Naive thymus-derived CD4-positive, alpha-beta T cell (primary cell): Measurements from ENCODE around the gene FAM219B. TPM values are rescaled to one million over a fixed set of nuclear protein-coding genes. Genes with fewer than 3 reads are reported as not detected.

Experiments used
- ATAC-seq: fragments of 150-1000 bp; cut with Tn5 transposase; 2 replicates; pipeline ENCODE4 v1.10.0; 2021; ENCODE audit warnings: mild to moderate bottlenecking, moderate library complexity
- CTCF ChIA-PET: fragments of 350-600 bp; sonication (Branson Sonifier 250); formaldehyde crosslinking; loops from one replicate; lab custom pipeline; 2021; ENCODE audit warnings: antibody characterized with exemption; lab: Charles Lee
- POLR2A ChIA-PET: fragments of 350-600 bp; sonication (Branson Sonifier 250); formaldehyde crosslinking; loops from one replicate; lab custom pipeline; 2021; ENCODE audit warnings: antibody characterized with exemption, inconsistent platforms; lab: Charles Lee
- DNase-seq, 9 donors: peaks; one replicate each; pipeline versions ENCODE4 v3.0.0 to v3.0.0-alpha.2; 2020 to 2022; ENCODE audit warnings: mixed read lengths in 1 of 9
- H3K27ac ChIP-seq: one replicate; pipeline ENCODE4 v1.7.0; 2013; ENCODE audit warnings: mild to moderate bottlenecking, low read depth, low read length, moderate library complexity
- H3K27me3 ChIP-seq, 2 donors: one replicate each; pipeline ENCODE4 v1.7.0; 2013; ENCODE audit warnings: low read length in 2 of 2, mild to moderate bottlenecking in 2 of 2, moderate library complexity in 2 of 2; ENCODE audit not compliant: control insufficient read depth in 2 of 2, insufficient read depth in 2 of 2
- H3K36me3 ChIP-seq, 3 experiments: 1 replicate in 2 of 3; 2 replicates in 1 of 3; pipeline ENCODE4 v1.7.0; 2013; ENCODE audit warnings: low read length in 3 of 3, mild to moderate bottlenecking in 3 of 3, moderate library complexity in 1 of 3; ENCODE audit not compliant: insufficient read depth in 3 of 3, control insufficient read depth in 2 of 3
- H3K4me1 ChIP-seq, 2 donors: one replicate each; pipeline ENCODE4 v1.7.0; 2013; ENCODE audit warnings: low read length in 2 of 2, mild to moderate bottlenecking in 2 of 2, moderate library complexity in 1 of 2; ENCODE audit not compliant: control insufficient read depth in 2 of 2, insufficient read depth in 2 of 2
- H3K4me3 ChIP-seq: 2 replicates; pipeline ENCODE4 v1.7.0; 2013; ENCODE audit warnings: mild to moderate bottlenecking, low read length
- H3K9me3 ChIP-seq, 3 experiments: 1 replicate in 2 of 3; 2 replicates in 1 of 3; pipeline ENCODE4 v1.7.0; 2013; ENCODE audit warnings: low read length in 3 of 3; ENCODE audit not compliant: control insufficient read depth in 2 of 3
- H3K27ac Mint-ChIP-seq, 9 donors: one replicate each; pipeline ENCODE4 v1.8.0; 2020 to 2022; ENCODE audit warnings: mixed read lengths in 9 of 9, mild to moderate bottlenecking in 8 of 9, moderate library complexity in 5 of 9, inconsistent platforms in 2 of 9
- H3K27me3 Mint-ChIP-seq, 5 donors: one replicate each; pipeline ENCODE4 v1.8.0; 2021 to 2022; ENCODE audit warnings: mixed read lengths in 5 of 5, mild to moderate bottlenecking in 1 of 5
- H3K36me3 Mint-ChIP-seq, 5 donors: one replicate each; pipeline ENCODE4 v1.8.0; 2020 to 2022; ENCODE audit warnings: mixed read lengths in 5 of 5, mild to moderate bottlenecking in 3 of 5, inconsistent platforms in 1 of 5
- H3K4me1 Mint-ChIP-seq, 7 donors: one replicate each; pipeline ENCODE4 v1.8.0; 2020 to 2022; ENCODE audit warnings: mixed read lengths in 7 of 7, mild to moderate bottlenecking in 3 of 7, inconsistent platforms in 1 of 7
- H3K4me3 Mint-ChIP-seq, 10 donors: one replicate each; pipeline ENCODE4 v1.8.0; 2020 to 2022; ENCODE audit warnings: mild to moderate bottlenecking in 10 of 10, mixed read lengths in 10 of 10, moderate library complexity in 6 of 10, inconsistent platforms in 2 of 10
- H3K9me3 Mint-ChIP-seq, 11 donors: one replicate each; pipeline ENCODE4 v1.8.0; 2020 to 2022; ENCODE audit warnings: mixed read lengths in 11 of 11, mild to moderate bottlenecking in 4 of 11, inconsistent platforms in 1 of 11, moderate library complexity in 1 of 11
- intact Hi-C, 2 donors: fragments of 100-400 bp; cut with micrococcal nuclease; formaldehyde crosslinking; loops; one replicate each; pipeline ENCODE4 v1.15.1; 2023
- polyA plus RNA-seq, 2 donors: library from polyadenylated mRNA; unstranded; fragments of 300-500 nt; fragmentation: Illumina TruSeq; gene quantifications; one replicate each; pipeline ENCODE4 v1.2.3, GENCODE V29; 2021
- total RNA-seq, 6 experiments: library from RNA in 5 of 6; stranded (reverse) in 5 of 6; gene quantifications; 1 replicate in 5 of 6; 2 replicates in 1 of 6; pipeline ENCODE4 v1.2.3 and lab custom pipeline; 2021 to 2026

Gene FAM219B
- total and polyA plus RNA-seq, 7 experiments from 2014 or later, result 20.2 to 111 (median 56.7) TPM

DNA sequence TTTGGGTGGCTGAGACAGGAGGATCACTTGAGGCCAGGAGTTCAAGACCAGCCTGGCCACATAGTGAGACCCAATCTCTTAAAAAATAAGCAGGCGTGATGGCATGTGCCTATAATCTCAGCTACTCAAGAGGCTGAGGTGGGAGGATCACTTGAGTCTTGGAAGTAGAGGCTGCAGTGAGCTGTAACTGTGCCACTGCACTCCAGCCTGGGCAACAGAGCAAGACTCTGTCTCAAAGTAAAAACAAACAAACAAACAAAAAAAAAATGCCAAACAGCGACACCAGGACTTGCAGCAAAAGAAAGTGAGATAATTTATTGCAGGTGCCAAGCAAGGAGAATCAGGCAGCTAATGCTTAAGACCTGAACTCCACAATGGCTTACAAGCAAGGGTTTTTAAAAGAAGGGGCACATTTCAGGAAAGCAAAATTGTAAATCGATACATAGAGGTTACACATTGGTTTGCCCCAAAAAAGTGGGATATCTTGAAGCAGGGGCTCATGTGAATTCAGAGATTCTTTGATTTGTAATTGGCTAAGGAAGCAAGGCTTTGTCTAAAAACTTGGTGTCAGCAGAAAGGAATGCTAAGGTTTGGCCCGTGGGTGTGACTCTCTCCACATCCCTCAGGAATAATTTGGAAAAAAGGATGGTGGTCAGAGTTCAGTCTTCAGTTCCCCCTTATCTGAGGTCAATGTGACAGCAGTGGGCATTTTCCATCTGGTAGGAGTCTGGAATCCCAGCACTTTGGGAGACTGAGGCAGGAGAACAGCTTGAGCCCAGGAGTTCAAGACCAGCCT lies 22.0 kb downstream of the FAM219B start:
- no peaks in the 10 kb centered on the region for H3K27me3 ChIP-seq
- H3K4me3 ChIP-seq, result no peak overlapping the region
- DNase-seq (no peak), ATAC-seq (no peak)
- Mint-ChIP-seq H3K4me1 (peaks cover 8 to 23% (median 10%) of the 10 kb centered on the region in 7 donors), H3K27ac (no peak overlapping the region), H3K9me3 (peaks cover 0 to 5% (median 0%) of the 10 kb centered on the region in 11 donors), H3K36me3 (no peaks in the 10 kb centered on the region), H3K4me3 (peak overlapping the region in 1 of 10 donors; percentile 20), H3K27me3 (no peaks in the 10 kb centered on the region)
- H3K36me3 ChIP-seq, result no peaks in the 10 kb centered on the region
- no peak overlapping the region for H3K27ac ChIP-seq
- ChIA-PET CTCF (interaction anchor here (2.0 kb wide), 1 partner anchor 18 kb away, joined by 8 read pairs; no protein-coding TSS in a partner anchor), POLR2A (interaction anchor here (0.6 to 1.8 kb wide), 4 partner anchors 9 to 40 kb away, joined by 3 to 6 read pairs (median 4); no protein-coding TSS in a partner anchor)
- peaks cover 4 to 9% of the 10 kb centered on the region in 2 donors for H3K4me1 ChIP-seq
- no peaks in the 10 kb centered on the region for H3K9me3 ChIP-seq
- intact Hi-C loops, result no loop called here

DNA sequence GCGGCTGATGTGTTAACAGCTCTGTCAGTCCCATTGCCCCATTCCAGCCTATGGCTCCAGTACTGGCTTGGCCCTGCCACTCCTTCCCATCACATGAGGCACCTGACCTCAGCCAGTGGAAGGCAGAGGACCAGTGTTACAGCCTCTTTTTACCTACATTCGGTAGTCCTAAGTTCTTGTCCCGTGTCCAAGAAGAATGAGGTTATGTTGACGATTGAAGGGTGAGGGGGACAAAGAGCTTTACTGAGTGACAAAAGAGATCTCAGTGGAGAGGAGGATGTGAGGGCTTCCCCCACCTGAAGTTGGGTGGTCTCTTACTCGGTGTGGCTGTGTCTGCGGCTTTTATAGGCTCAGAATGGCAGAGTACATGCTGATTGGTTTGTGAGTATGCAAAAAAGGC lies 24.1 kb downstream of the FAM219B start:
- peaks cover 0 to 11% (median 0%) of the 10 kb centered on the region in 7 donors for H3K4me1 Mint-ChIP-seq
- Histone ChIP-seq H3K27me3 (no peaks in the 10 kb centered on the region), H3K36me3 (no peaks in the 10 kb centered on the region), H3K4me1 (no peaks in the 10 kb centered on the region), H3K27ac (no peak overlapping the region), H3K9me3 (no peaks in the 10 kb centered on the region), H3K4me3 (no peak overlapping the region)
- H3K27me3 Mint-ChIP-seq, result no peaks in the 10 kb centered on the region
- H3K4me3 Mint-ChIP-seq, result no peak overlapping the region
- no peaks in the 10 kb centered on the region for H3K36me3 Mint-ChIP-seq
- peaks cover 0 to 5% (median 0%) of the 10 kb centered on the region in 11 donors for H3K9me3 Mint-ChIP-seq
- no peak for ATAC-seq
- POLR2A ChIA-PET, result interaction anchor here (1.3 to 1.6 kb wide), 2 partner anchors 9 to 11 kb away, joined by 3 to 4 read pairs; partner anchors contain the start of gene SCAMP2
- CTCF ChIA-PET, result interaction anchor here (0.6 to 1.0 kb wide), 3 partner anchors 24 to 89 kb away, joined by 4 to 5 read pairs (median 4); no protein-coding TSS in a partner anchor
- H3K27ac Mint-ChIP-seq, result no peak overlapping the region
- intact Hi-C loops, result no loop called here
- no peak for DNase-seq

DNA sequence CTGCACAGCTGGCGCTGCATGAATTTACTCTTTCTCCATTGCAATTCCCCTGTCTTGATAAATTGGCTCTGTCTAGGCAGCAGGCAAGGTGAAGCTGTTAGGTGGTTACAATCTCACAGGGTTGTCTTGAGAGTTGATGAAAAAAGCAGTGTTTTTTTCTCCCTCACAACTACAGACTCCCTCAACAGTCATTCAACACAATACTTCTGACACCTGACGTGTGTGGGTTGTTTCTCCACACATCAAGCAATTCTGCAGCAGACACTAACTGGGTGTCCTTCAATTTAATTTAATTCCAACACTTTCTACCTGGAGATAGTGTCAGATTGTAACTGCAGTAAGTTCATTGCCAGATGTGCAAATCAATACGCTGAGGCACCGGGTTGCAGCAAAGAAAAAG lies 28.4 kb downstream of the FAM219B start:
- no peak overlapping the region for H3K27ac Mint-ChIP-seq
- Histone ChIP-seq H3K4me1 (peaks cover 0 to 3% of the 10 kb centered on the region in 2 donors), H3K4me3 (no peak overlapping the region), H3K27me3 (no peaks in the 10 kb centered on the region), H3K9me3 (no peaks in the 10 kb centered on the region), H3K27ac (no peak overlapping the region), H3K36me3 (no peaks in the 10 kb centered on the region)
- intact Hi-C loops, result loop anchor here in 1 of 2 donors (10.0 kb wide), 1 partner anchor 577 kb away; the partner anchor contains the start of gene SIN3A
- ChIA-PET CTCF (interaction anchor here (0.7 kb wide), 1 partner anchor 96 kb away, joined by 3 read pairs; no protein-coding TSS in a partner anchor), POLR2A (no interaction called here)
- H3K9me3 Mint-ChIP-seq, result peaks cover 0 to 5% (median 0%) of the 10 kb centered on the region in 11 donors
- H3K4me3 Mint-ChIP-seq, result no peak overlapping the region
- H3K27me3 Mint-ChIP-seq, result peaks cover 0 to 8% (median 0%) of the 10 kb centered on the region in 5 donors
- ATAC-seq, result no peak
- no peak for DNase-seq
- peaks cover 0 to 2% (median 0%) of the 10 kb centered on the region in 5 donors for H3K36me3 Mint-ChIP-seq
- H3K4me1 Mint-ChIP-seq, result peaks cover 3 to 10% (median 9%) of the 10 kb centered on the region in 7 donors

DNA sequence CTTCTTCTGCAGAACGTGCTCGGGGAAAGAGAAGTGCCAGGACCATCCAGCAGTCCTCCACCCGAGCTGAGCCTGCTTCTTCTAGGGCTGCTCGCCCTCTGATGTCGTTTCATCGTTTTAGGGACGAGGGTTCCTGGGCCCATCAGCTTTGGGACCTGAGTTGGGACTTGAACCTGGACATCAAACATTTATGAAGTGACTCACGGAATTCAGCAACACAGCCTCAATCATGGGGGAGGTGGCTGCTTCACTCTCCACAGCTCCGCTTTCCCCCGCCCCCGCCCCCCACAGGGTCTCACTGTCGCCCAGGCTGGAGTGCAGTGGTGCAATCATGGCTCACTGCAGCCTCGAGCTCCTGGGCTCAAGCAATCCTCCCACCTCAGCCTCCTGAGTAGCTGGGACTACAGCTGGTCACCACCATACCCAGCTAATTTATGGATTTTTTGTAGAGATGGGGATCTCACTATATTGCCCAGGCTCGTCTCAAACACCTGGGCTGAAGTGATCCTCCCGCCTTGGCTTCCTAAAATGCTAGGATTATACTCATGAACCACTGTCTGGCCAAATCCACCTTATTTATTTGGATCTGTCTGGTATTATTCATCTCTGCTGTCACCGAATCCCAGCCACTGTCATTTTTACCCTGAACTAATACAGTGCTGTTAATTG lies 32.8 kb downstream of the FAM219B start:
- no peaks in the 10 kb centered on the region for H3K27me3 ChIP-seq
- H3K9me3 ChIP-seq, result no peaks in the 10 kb centered on the region
- no peak for ATAC-seq
- peaks cover 32% of the 10 kb centered on the region in 2 donors for H3K4me1 ChIP-seq
- CTCF ChIA-PET, result interaction anchor here (0.7 to 1.3 kb wide), 3 partner anchors 15 to 28 kb away, joined by 3 to 7 read pairs (median 4); no protein-coding TSS in a partner anchor
- Mint-ChIP-seq H3K27ac (peak overlapping the region; percentile 88 to 99 (median 96)), H3K9me3 (no peaks in the 10 kb centered on the region), H3K36me3 (peaks cover 4 to 20% (median 7%) of the 10 kb centered on the region in 5 donors), H3K27me3 (peaks cover 0 to 8% (median 0%) of the 10 kb centered on the region in 5 donors), H3K4me1 (peaks cover 29 to 48% (median 39%) of the 10 kb centered on the region in 7 donors), H3K4me3 (peak overlapping the region; percentile 92 to 100 (median 98))
- DNase-seq, result peak in 1 of 9 donors; percentile 31
- peaks cover 0 to 7% (median 0%) of the 10 kb centered on the region in 3 experiments for H3K36me3 ChIP-seq
- H3K4me3 ChIP-seq, result peak overlapping the region; percentile 86
- intact Hi-C loops, result loop anchor here (1.0 to 10.0 kb wide), 15 partner anchors 15 to 581 kb away; partner anchors contain the start of genes CLK3 (in 2 of the 2), COX5A (in 2 of the 2), FAM219B (in 2 of the 2) and SIN3A (in 2 of the 2)
- peak overlapping the region; percentile 98 for H3K27ac ChIP-seq
- POLR2A ChIA-PET, result interaction anchor here (0.6 to 2.9 kb wide), 13 partner anchors 9 to 70 kb away, joined by 3 to 20 read pairs (median 4); partner anchors contain the start of genes MPI and ULK3

DNA sequence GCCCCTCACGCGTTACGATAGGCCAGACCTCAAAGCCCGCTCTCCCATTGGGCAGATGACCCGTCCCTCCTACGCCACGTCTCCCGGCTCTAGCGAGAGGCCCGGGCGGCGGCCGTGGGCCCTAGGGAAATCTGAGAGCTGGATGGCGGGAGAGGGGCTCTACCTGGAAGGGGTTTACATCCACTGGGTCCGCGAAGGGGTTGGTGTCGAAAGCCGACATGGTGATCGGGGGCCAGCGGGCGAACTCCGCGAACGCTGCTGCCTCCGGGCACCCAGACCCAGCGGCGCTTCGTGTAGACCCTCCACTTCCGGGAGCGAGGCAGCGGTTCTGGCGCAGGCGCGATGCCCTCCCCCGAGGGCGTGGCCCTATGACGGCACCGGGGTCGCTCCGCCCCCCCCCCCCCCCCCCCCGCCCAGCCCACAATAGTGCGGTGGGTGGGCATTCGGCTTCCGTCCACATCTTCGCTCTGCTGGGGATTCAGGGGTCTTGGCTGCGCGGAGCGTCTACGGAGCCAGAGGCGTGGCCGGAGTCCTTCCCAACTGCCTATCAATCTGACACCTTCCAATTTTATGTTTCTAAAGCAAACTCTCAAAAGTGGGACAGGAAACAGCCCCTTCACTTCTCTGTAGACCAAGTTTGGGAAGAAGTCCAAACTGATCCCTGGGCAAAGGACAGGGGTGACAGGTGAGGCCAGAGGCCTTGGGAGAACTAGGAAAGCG lies 33.5 kb downstream of the FAM219B start, which contains the start of gene SCAMP2:
Gene SCAMP2, minus strand, starts transcription at position 330 of the 720 bp plus-strand sequence. Its CDS starts 110 bp downstream, at position 220.
- ATAC-seq (peak; percentile 95), DNase-seq (peak; percentile 83 to 94 (median 91))
- Mint-ChIP-seq H3K36me3 (peaks cover 4 to 26% (median 7%) of the 10 kb centered on the region in 5 donors), H3K9me3 (peaks cover 0 to under 1% (median 0%) of the 10 kb centered on the region in 11 donors), H3K27ac (peak within 1 kb of the TSS; percentile 88 to 99 (median 96)), H3K4me3 (peak within 1 kb of the TSS; percentile 92 to 100 (median 98)), H3K27me3 (peaks cover 0 to 8% (median 0%) of the 10 kb centered on the region in 5 donors), H3K4me1 (peaks cover 31 to 54% (median 45%) of the 10 kb centered on the region in 7 donors)
- ChIA-PET POLR2A (interaction anchor here (0.6 to 2.9 kb wide), 13 partner anchors 10 to 69 kb away, joined by 3 to 20 read pairs (median 3); partner anchors contain the start of genes MPI and ULK3), CTCF (interaction anchor here (0.7 to 1.3 kb wide), 3 partner anchors 16 to 28 kb away, joined by 3 to 7 read pairs (median 4); no protein-coding TSS in a partner anchor)
- peak within 1 kb of the TSS; percentile 86 for H3K4me3 ChIP-seq
- no peaks in the 10 kb centered on the region for H3K27me3 ChIP-seq
- peaks cover 0 to 7% (median 0%) of the 10 kb centered on the region in 3 experiments for H3K36me3 ChIP-seq
- intact Hi-C loops, result loop anchor here (1.0 to 10.0 kb wide), 15 partner anchors 16 to 582 kb away; partner anchors contain the start of genes CLK3 (in 2 of the 2), COX5A (in 2 of the 2), FAM219B (in 2 of the 2) and SIN3A (in 2 of the 2)
- peak within 1 kb of the TSS; percentile 98 for H3K27ac ChIP-seq
- H3K9me3 ChIP-seq, result no peaks in the 10 kb centered on the region
- H3K4me1 ChIP-seq, result peaks cover 38 to 39% of the 10 kb centered on the region in 2 donors
